A673 (cell line): Measurements from ENCODE around the gene XIST. TPM values are rescaled to one million over a fixed set of nuclear protein-coding genes. Genes with fewer than 3 reads are reported as not detected.
"Not testable (repeated sequence)": the region's sequence is repeated elsewhere in the genome, so short reads cannot be mapped to it uniquely, and the experiment has no call there.

Source experiments
- BruUV-seq: library from RNA; stranded (reverse); fragments of 400-500 nt; replicated peaks from 2 replicates; lab custom pipeline; 2021; lab: Mats Ljungman, UMichigan
- CTCF ChIA-PET: fragments of 300-600 bp; sonication (Branson Sonifier 250); formaldehyde crosslinking; loops from one replicate; lab custom pipeline; 2022; ENCODE audit warnings: antibody characterized with exemption; lab: Charles Lee
- POLR2A ChIA-PET: fragments of 300-600 bp; sonication (Branson Sonifier 250); formaldehyde crosslinking; loops from one replicate; lab custom pipeline; 2022; ENCODE audit warnings: antibody characterized with exemption; ENCODE audit not compliant: low non-redundant PET; lab: Charles Lee
- DNase-seq: peaks from one replicate; pipeline ENCODE4 v3.0.0-alpha.2; 2015; ENCODE audit warnings: low spot score
- H3K27ac ChIP-seq: fragments of 200-600 bp; sonication (generic); 2 replicates; pipeline ENCODE4 v1.5.1; 2016; ENCODE audit warnings: mixed run types, low read depth, mild to moderate bottlenecking, mixed read lengths, antibody characterized with exemption, low read length; ENCODE audit not compliant: poor library complexity, severe bottlenecking
- H3K27me3 ChIP-seq: fragments of 200-600 bp; sonication (generic); replicated peaks from 2 replicates; pipeline ENCODE4 v1.6.1; 2017; ENCODE audit warnings: mixed run types, low read depth, mild to moderate bottlenecking, mixed read lengths, antibody characterized with exemption, low read length; ENCODE audit not compliant: insufficient read depth, poor library complexity
- H3K36me3 ChIP-seq: fragments of 200-600 bp; sonication (generic); 2 replicates; pipeline ENCODE4 v1.6.1; 2016; ENCODE audit warnings: mixed run types, mild to moderate bottlenecking, mixed read lengths, antibody characterized with exemption, low read length; ENCODE audit not compliant: insufficient read depth, poor library complexity, severe bottlenecking
- H3K4me1 ChIP-seq: fragments of 200-600 bp; sonication (generic); 2 replicates; pipeline ENCODE4 v1.6.1; 2017; ENCODE audit warnings: mixed run types, mild to moderate bottlenecking, mixed read lengths, antibody characterized with exemption, low read length; ENCODE audit not compliant: insufficient read depth, poor library complexity, severe bottlenecking
- H3K4me3 ChIP-seq: fragments of 200-600 bp; sonication (generic); 2 replicates; pipeline ENCODE4 v1.5.1; 2016; ENCODE audit warnings: low read depth, mixed run types, mild to moderate bottlenecking, mixed read lengths, low read length; ENCODE audit not compliant: poor library complexity, severe bottlenecking
- H3K9me3 ChIP-seq: fragments of 200-600 bp; sonication (generic); 2 replicates; pipeline ENCODE4 v1.6.1; 2016; ENCODE audit warnings: mixed run types, low read depth, mild to moderate bottlenecking, mixed read lengths, antibody characterized with exemption, low read length; ENCODE audit not compliant: poor library complexity, severe bottlenecking
- CTCF ChIP-seq: fragments of 300-800, 200-600 bp; sonication (generic); conservative IDR thresholded peaks from 2 replicates; pipeline ENCODE4 v1.5.1; 2017; ENCODE audit warnings: low read depth, mild to moderate bottlenecking, antibody characterized with exemption, low read length, moderate library complexity, mixed read lengths
- EZH2 ChIP-seq: fragments of 200-600 bp; sonication (generic); IDR thresholded peaks from 2 replicates; pipeline ENCODE4 v1.6.1; 2017; ENCODE audit warnings: borderline replicate concordance, low read depth, mild to moderate bottlenecking, mixed read lengths, antibody characterized with exemption, low read length; ENCODE audit not compliant: poor library complexity, severe bottlenecking
- intact Hi-C: fragments of 100-400 bp; cut with micrococcal nuclease; formaldehyde crosslinking; loops from one replicate; pipeline ENCODE4 v1.10.0; 2022; ENCODE audit not compliant: unreplicated experiment
- total RNA-seq: library from RNA; stranded (reverse); gene quantifications from 2 replicates; pipeline ENCODE4 v1.2.3, GENCODE V29; 2021

Gene XIST
- total RNA-seq, 1 experiment from 2014 or later = 305 TPM

GRCh38 chrX:73799888-73800287 lies 52.6 kb downstream of the XIST start:
- TF ChIP-seq CTCF = no peak
- TF ChIP-seq EZH2 = no peak
- ChIA-PET POLR2A (no interaction called here), CTCF (no interaction called here)
- Histone ChIP-seq H3K27me3 (peaks cover 5% of the 10 kb centered on the region), H3K4me3 (no peak overlapping the region), H3K4me1 (no peaks in the 10 kb centered on the region), H3K36me3 (no peaks in the 10 kb centered on the region), H3K27ac (no peak overlapping the region), H3K9me3 (no peaks in the 10 kb centered on the region)
- intact Hi-C loops = no loop called here
- DNase-seq = no peak
- no TSS peak for BruUV-seq

- POLR2A ChIA-PET, H3K4me3 ChIP-seq, H3K9me3 ChIP-seq, CTCF ChIA-PET, intact Hi-C loops, H3K36me3 ChIP-seq, BruUV-seq, H3K27ac ChIP-seq, H3K4me1 ChIP-seq, DNase-seq: not testable (repeated sequence)
- peaks cover 11% of the 10 kb centered on the region for H3K27me3 ChIP-seq
Measured at GRCh38 chrX:73792511-73792910, 60.0 kb downstream of the XIST start.

GRCh38 chrX:73785493-73785892 lies 67.0 kb downstream of the XIST start:
- no peak for DNase-seq
- no peaks in the 10 kb centered on the region for H3K9me3 ChIP-seq
- H3K36me3 ChIP-seq = no peaks in the 10 kb centered on the region
- ChIA-PET POLR2A (no interaction called here), CTCF (no interaction called here)
- intact Hi-C loops = no loop called here
- H3K27ac ChIP-seq = no peak overlapping the region
- H3K4me3 ChIP-seq = no peak overlapping the region
- BruUV-seq = no TSS peak
- H3K27me3 ChIP-seq = peaks cover 6% of the 10 kb centered on the region
- TF ChIP-seq EZH2 (no peak), CTCF (no peak)
- no peaks in the 10 kb centered on the region for H3K4me1 ChIP-seq
